BLaER1 treated with 17β-estradiol and CSF1 and Interleukin-3, amounts not matched to agents 10 nM and 100 nM (cell line): Measurements from ENCODE around the gene EPHA4.

Source experiments
- H3K27ac ChIP-seq, 11 experiments: shearing (Covaris generic); formaldehyde crosslinking; 2 replicates each; pipeline ENCODE4 v1.8.1; 2022
- H3K27me3 ChIP-seq, 11 experiments: shearing (Covaris generic); formaldehyde crosslinking; 2 replicates each; pipeline ENCODE4 v1.8.1; 2022
- H3K36me3 ChIP-seq, 11 experiments: shearing (Covaris generic); formaldehyde crosslinking; 2 replicates each; pipeline ENCODE4 v1.8.1; 2022
- H3K4me1 ChIP-seq, 10 experiments: shearing (Covaris generic); formaldehyde crosslinking; 2 replicates each; pipeline ENCODE4 v1.8.1; 2022
- H3K4me2 ChIP-seq, 11 experiments: shearing (Covaris generic); formaldehyde crosslinking; 2 replicates each; pipeline ENCODE4 v1.8.1; 2022
- H3K4me3 ChIP-seq, 10 experiments: shearing (Covaris generic); formaldehyde crosslinking; 2 replicates each; pipeline ENCODE4 v1.8.1; 2022
- H3K9ac ChIP-seq, 11 experiments: shearing (Covaris generic); formaldehyde crosslinking; 2 replicates each; pipeline ENCODE4 v1.8.1; 2022
- H3K9me3 ChIP-seq, 11 experiments: shearing (Covaris generic); formaldehyde crosslinking; replicated peaks in 1 of 11; 2 replicates each; pipeline ENCODE4 v1.8.1; 2022
- H4K20me1 ChIP-seq, 11 experiments: shearing (Covaris generic); formaldehyde crosslinking; 2 replicates each; pipeline ENCODE4 v1.8.1; 2022
- Cebpa-rat ChIP-seq, 11 experiments: shearing (Covaris generic); IDR thresholded peaks; 2 replicates each; pipeline ENCODE4 v1.8.1; 2022

The EPHA4 gene

DNA sequence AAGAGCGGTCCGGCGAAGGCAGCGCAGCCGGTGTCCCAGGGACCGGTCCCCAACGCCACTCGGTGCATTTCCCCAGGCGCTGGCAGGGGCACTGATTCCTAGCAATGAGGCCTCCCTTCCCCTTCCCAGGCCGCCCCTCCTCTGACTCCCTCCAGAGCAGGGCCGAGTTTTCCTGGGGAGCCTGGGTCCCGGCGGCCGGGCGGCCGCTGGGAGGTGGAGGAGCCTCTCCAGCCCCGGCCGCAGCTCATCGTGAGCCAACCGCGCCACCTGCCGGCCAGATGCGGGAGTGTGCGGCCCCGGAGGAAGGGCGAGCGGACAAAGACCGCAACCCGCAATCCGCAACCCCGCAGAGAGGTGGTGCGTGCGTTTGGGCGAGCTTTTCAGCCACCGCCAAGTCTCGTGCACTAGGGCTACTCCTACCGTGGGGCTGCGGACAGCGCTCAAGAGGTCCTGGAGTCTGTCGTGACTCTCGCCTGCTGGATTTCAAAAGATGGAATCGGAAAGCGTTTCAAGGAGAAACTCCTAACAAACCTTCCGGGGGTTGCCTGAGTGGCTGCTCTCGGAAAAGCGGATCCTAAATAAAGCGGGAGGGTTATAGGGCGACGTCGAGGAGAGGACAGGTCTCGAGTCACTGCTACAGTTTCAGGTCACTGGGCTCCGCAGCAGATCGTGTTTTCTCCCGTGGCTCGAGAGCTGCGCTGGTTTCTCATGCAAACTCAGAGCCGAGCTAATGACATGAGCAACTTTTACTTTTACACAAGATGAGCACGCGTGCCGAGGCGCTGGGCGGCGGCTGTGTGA, 1.5 kb upstream of the EPHA4 start:
- H3K4me2 ChIP-seq: peak overlapping the region; percentile 96 to 100 (median 100)
- peaks cover 38 to 68% (median 58%) of the 10 kb centered on the region in 11 experiments for H3K27me3 ChIP-seq

GRCh38 chr2:221572821-221573429, 821 bp upstream of the EPHA4 start:
- Histone ChIP-seq H3K4me1 (peaks cover 12 to 32% (median 19%) of the 10 kb centered on the region in 10 experiments; a peak in 19 of 20 replicates), H3K9ac (peak overlapping the region; percentile 17 to 76 (median 64); a peak in 20 of 22 replicates), H3K27me3 (peaks cover 44 to 68% (median 58%) of the 10 kb centered on the region in 11 experiments), H3K4me2 (peak overlapping the region; percentile 96 to 100 (median 100)), H3K4me3 (peak overlapping the region; percentile 63 to 77 (median 72)), H4K20me1 (peaks cover 0 to 9% (median 0%) of the 10 kb centered on the region in 11 experiments; a peak in 2 of 22 replicates), H3K9me3 (no peaks in the 10 kb centered on the region), H3K36me3 (no peaks in the 10 kb centered on the region), H3K27ac (peak overlapping the region in 3 of 11 experiments; percentile 0 to 30 (median 21); a peak in 4 of 22 replicates)
- no peak for TF ChIP-seq Cebpa-rat (IDR thresholded peaks at IDR 0.05)

More for the DNA sequence above, 1.5 kb upstream of the EPHA4 start:
- H3K9me3 ChIP-seq: no peaks in the 10 kb centered on the region
- H3K9ac ChIP-seq: peak overlapping the region; percentile 1 to 76 (median 64); a peak in 18 of 22 replicates
- H3K27ac ChIP-seq: no peak overlapping the region; a peak in 1 of 22 replicates
- peak overlapping the region; percentile 63 to 77 (median 72) for H3K4me3 ChIP-seq
- no peak for TF ChIP-seq Cebpa-rat (IDR thresholded peaks at IDR 0.05)
- H3K4me1 ChIP-seq: peaks cover 12 to 32% (median 19%) of the 10 kb centered on the region in 10 experiments; a peak in 19 of 20 replicates
- peaks cover 0 to 9% (median 0%) of the 10 kb centered on the region in 11 experiments; a peak in 2 of 22 replicates for H4K20me1 ChIP-seq
- H3K36me3 ChIP-seq: no peaks in the 10 kb centered on the region

DNA sequence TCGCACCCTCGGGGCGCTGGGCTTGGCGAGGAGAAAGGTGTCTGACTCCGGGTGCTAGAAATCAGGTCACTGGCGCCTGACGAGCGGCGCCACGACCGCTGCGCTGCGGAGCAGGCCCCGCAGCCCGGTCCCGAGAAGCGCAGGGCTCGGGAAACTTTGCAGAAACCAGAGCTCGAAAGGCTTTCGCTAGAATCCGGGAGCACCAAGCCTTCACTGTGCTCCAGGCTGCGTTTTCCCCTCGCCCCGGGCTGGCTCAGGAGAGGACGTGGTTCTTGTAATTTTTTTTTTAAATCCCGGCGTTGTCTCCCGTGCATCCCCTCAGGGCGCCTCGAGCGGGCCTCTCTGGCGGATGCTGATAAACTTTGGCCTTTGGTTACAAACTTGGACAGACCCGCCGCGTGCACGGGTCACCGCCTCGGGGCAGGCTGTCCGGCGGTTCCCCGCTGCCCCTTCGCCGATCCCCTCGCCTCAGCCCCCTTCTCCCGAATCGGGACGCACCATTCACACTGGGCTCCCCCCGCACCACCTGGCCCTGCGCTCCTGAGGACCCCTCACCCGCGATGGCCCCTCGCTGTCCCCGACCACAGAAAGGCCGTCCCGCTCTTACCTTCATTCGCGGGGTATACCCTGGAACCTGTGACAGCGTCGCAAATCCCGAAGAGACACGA, 419 bp downstream of the EPHA4 start:
- H3K4me1 ChIP-seq: peaks cover 12 to 32% (median 19%) of the 10 kb centered on the region in 10 experiments; a peak in 19 of 20 replicates
- peak overlapping the region; percentile 15 to 76 (median 64); a peak in 20 of 22 replicates for H3K9ac ChIP-seq
- H3K27me3 ChIP-seq: peaks cover 44 to 68% (median 58%) of the 10 kb centered on the region in 11 experiments
- peak overlapping the region; percentile 96 to 100 (median 100) for H3K4me2 ChIP-seq
- no peaks in the 10 kb centered on the region for H3K36me3 ChIP-seq
- peaks cover 0 to 9% (median 0%) of the 10 kb centered on the region in 11 experiments; a peak in 3 of 22 replicates for H4K20me1 ChIP-seq
- no peak overlapping the region for H3K27ac ChIP-seq
- H3K9me3 ChIP-seq: no peaks in the 10 kb centered on the region
- H3K4me3 ChIP-seq: peak overlapping the region; percentile 63 to 77 (median 72)
- no peak for TF ChIP-seq Cebpa-rat (IDR thresholded peaks at IDR 0.05)

GRCh38 chr2:221571025-221571550, 1.0 kb downstream of the EPHA4 start:
- H3K4me3 ChIP-seq: peak overlapping the region; percentile 63 to 77 (median 72)
- H3K27ac ChIP-seq: no peak overlapping the region
- H3K4me2 ChIP-seq: peak overlapping the region; percentile 96 to 100 (median 100)
- H3K27me3 ChIP-seq: peaks cover 44 to 68% (median 58%) of the 10 kb centered on the region in 11 experiments
- H3K9ac ChIP-seq: peak overlapping the region in 10 of 11 experiments; percentile 41 to 76 (median 64); a peak in 19 of 22 replicates
- H3K4me1 ChIP-seq: peaks cover 12 to 32% (median 19%) of the 10 kb centered on the region in 10 experiments; a peak in 19 of 20 replicates
- H3K36me3 ChIP-seq: no peaks in the 10 kb centered on the region
- no peaks in the 10 kb centered on the region for H3K9me3 ChIP-seq
- no peak for TF ChIP-seq Cebpa-rat (IDR thresholded peaks at IDR 0.05)
- peaks cover 0 to 9% (median 0%) of the 10 kb centered on the region in 11 experiments; a peak in 3 of 22 replicates for H4K20me1 ChIP-seq

DNA sequence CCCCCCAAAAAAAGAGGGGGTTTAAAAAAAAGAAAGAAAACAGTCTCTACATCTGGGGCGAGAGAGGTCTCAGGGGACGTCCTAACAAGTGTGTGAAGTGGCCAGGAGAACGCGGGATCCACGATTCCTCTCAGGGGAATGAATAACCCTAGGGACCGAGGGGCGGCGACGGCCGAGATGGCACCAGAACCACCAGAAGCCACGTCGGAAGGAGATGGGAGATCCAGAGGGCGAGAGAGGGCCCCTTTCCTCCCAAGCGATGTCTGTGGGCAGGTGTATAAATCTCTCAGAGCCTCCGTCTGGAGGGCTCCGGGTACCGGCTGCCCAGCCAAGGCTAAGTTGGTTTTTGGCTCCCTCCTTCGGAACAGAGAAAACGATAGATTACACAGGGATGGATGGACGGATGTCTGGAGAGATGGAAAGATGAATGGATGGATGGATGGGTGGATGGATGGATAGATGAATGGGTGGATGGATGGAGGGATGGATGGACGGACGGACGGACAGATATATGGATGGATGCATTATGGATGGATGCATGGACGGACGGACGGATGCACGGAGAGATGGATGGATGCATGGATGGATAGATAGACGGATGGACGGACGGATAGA, 1.7 kb downstream of the EPHA4 start:
- Histone ChIP-seq H3K4me1 (peaks cover 12 to 32% (median 19%) of the 10 kb centered on the region in 10 experiments; a peak in 19 of 20 replicates), H3K4me3 (peak overlapping the region in 7 of 10 experiments; percentile 13 to 77 (median 63); a peak in 6 of 20 replicates), H3K9ac (no peak overlapping the region), H3K9me3 (no peaks in the 10 kb centered on the region), H3K27ac (no peak overlapping the region), H4K20me1 (peaks cover 0 to 9% (median 0%) of the 10 kb centered on the region in 11 experiments; a peak in 3 of 22 replicates), H3K27me3 (peaks cover 44 to 63% (median 57%) of the 10 kb centered on the region in 11 experiments), H3K36me3 (no peaks in the 10 kb centered on the region), H3K4me2 (peak overlapping the region; percentile 96 to 100 (median 100))
- TF ChIP-seq Cebpa-rat (IDR thresholded peaks at IDR 0.05): no peak

DNA sequence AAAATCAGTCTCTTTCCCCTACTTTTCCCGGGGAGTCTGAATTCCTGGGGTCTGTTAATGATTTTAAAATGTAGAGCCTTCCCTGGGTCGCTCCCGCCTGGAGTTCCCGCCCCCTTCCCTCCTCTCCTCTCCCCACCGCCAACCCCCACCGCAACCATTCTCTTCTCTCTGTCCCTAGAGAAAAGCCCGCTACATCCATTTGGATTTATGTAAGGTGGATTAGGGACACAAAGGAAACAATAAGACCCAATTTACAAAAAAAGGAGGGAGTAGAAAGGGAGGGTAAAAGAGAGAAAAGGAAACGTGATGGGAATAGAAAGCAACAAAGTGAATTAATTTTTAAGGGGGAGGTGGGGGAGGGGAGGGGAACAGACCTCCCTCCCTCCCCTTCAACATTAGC, 2.2 kb downstream of the EPHA4 start:
- H3K36me3 ChIP-seq: no peaks in the 10 kb centered on the region
- H3K4me2 ChIP-seq: peak overlapping the region in 10 of 11 experiments; percentile 96 to 100 (median 100); a peak in 18 of 22 replicates
- no peak overlapping the region for H3K27ac ChIP-seq
- no peak overlapping the region; a peak in 1 of 20 replicates for H3K4me3 ChIP-seq
- H3K27me3 ChIP-seq: peaks cover 44 to 58% (median 54%) of the 10 kb centered on the region in 11 experiments
- no peak for TF ChIP-seq Cebpa-rat (IDR thresholded peaks at IDR 0.05)
- H3K9ac ChIP-seq: no peak overlapping the region
- no peaks in the 10 kb centered on the region for H3K9me3 ChIP-seq
- H3K4me1 ChIP-seq: peaks cover 12 to 32% (median 18%) of the 10 kb centered on the region in 10 experiments; a peak in 19 of 20 replicates
- peaks cover 0 to 9% (median 0%) of the 10 kb centered on the region in 11 experiments; a peak in 3 of 22 replicates for H4K20me1 ChIP-seq

GRCh38 chr2:221569425-221569845, 2.7 kb downstream of the EPHA4 start:
- no peak overlapping the region for H3K9ac ChIP-seq
- H4K20me1 ChIP-seq: peaks cover 0 to 5% (median 0%) of the 10 kb centered on the region in 11 experiments; a peak in 3 of 22 replicates
- peaks cover 9 to 32% (median 18%) of the 10 kb centered on the region in 10 experiments; a peak in 19 of 20 replicates for H3K4me1 ChIP-seq
- no peak overlapping the region for H3K4me3 ChIP-seq
- peak overlapping the region in 1 of 11 experiments; percentile 100; a peak in 1 of 22 replicates for H3K4me2 ChIP-seq
- no peak overlapping the region for H3K27ac ChIP-seq
- H3K9me3 ChIP-seq: no peaks in the 10 kb centered on the region
- H3K27me3 ChIP-seq: peaks cover 43 to 54% (median 49%) of the 10 kb centered on the region in 11 experiments
- TF ChIP-seq Cebpa-rat (IDR thresholded peaks at IDR 0.05): no peak
- no peaks in the 10 kb centered on the region for H3K36me3 ChIP-seq
